WTC11 (cell line): ENCODE data around the gene SHKBP1.

Experiments
- ATF1 ChIP-seq: sonication (generic); formaldehyde crosslinking; IDR thresholded peaks from 2 replicates; pipeline ENCODE4 v1.8.1; 2023; ENCODE audit warnings: mild to moderate bottlenecking, moderate library complexity, missing genetic modification reagents
- ATF3 ChIP-seq: sonication (generic); formaldehyde crosslinking; conservative IDR thresholded peaks from 2 replicates; pipeline ENCODE4 v1.8.1; 2022; ENCODE audit warnings: mild to moderate bottlenecking, missing genetic modification reagents
- CTCF ChIP-seq: fragments of 200-600 bp; IDR thresholded peaks from 2 replicates; pipeline ENCODE4 v1.8.0; 2022; ENCODE audit warnings: antibody characterized with exemption
- E2F1 ChIP-seq: sonication (generic); formaldehyde crosslinking; IDR thresholded peaks from 2 replicates; pipeline ENCODE4 v1.8.0; 2022; ENCODE audit warnings: mild to moderate bottlenecking, missing genetic modification reagents
- ESRRA ChIP-seq: sonication (generic); formaldehyde crosslinking; IDR thresholded peaks from 2 replicates; pipeline ENCODE4 v1.8.1; 2022; ENCODE audit warnings: mild to moderate bottlenecking, missing genetic modification reagents, borderline replicate concordance
- MXD4 ChIP-seq: fragments of 250-450 bp; sonication (Bioruptor Pico); IDR thresholded peaks from 2 replicates; pipeline ENCODE4 v1.8.0; 2021; ENCODE audit warnings: mild to moderate bottlenecking, moderate library complexity, borderline replicate concordance
- ZMAT4 ChIP-seq: fragments of 250-450 bp; sonication (Bioruptor Pico); IDR thresholded peaks from 2 replicates; pipeline ENCODE4 v1.9.0; 2021; ENCODE audit warnings: mild to moderate bottlenecking
- ZNF121 ChIP-seq: sonication (generic); formaldehyde crosslinking; IDR thresholded peaks from 2 replicates; pipeline ENCODE4 v1.8.0; 2023; ENCODE audit warnings: missing genetic modification reagents
- ZNF281 ChIP-seq: sonication (generic); formaldehyde crosslinking; IDR thresholded peaks from 2 replicates; pipeline ENCODE4 v1.8.0; 2023; ENCODE audit warnings: mild to moderate bottlenecking, missing genetic modification reagents
- ZNF532 ChIP-seq: fragments of 250-450 bp; sonication (Bioruptor Pico); IDR thresholded peaks from 2 replicates; pipeline ENCODE4 v1.9.0; 2021; ENCODE audit warnings: mild to moderate bottlenecking, borderline replicate concordance

- TF ChIP-seq CTCF (no peak), ZNF121 (CRISPR knock-in tag) (no peak), MXD4 (no peak), ATF3 (CRISPR knock-in tag) (no peak), ZNF281 (CRISPR knock-in tag) (no peak), ZMAT4 (CRISPR knock-in tag) (no peak), ESRRA (CRISPR knock-in tag) (no peak), ATF1 (CRISPR knock-in tag) (no peak), E2F1 (no peak), ZNF532 (CRISPR knock-in tag) (no peak)
These were observed 20.7 kb downstream of the SHKBP1 start for GRCh38 chr19:40597329-40597838.
